CD4-positive, CD25-positive, alpha-beta regulatory T cell (primary cell): ENCODE data around the gene C1QL1. TPM values are rescaled to one million over a fixed set of nuclear protein-coding genes. Genes with fewer than 3 reads are reported as not detected.

Experiments used
- ATAC-seq, 2 donors: fragments of 150-1000 bp; cut with Tn5 transposase; one replicate each; pipeline ENCODE4 v1.10.0; 2021; ENCODE audit warnings: low read depth in 2 of 2, moderate number of reproducible peaks in 2 of 2, moderate library complexity in 1 of 2
- DNase-seq, 3 donors: peaks; one replicate each; pipeline versions ENCODE4 v3.0.0 to v3.0.0-alpha.2; 2012 to 2022; ENCODE audit warnings: mixed read lengths in 1 of 3
- H3K27ac ChIP-seq: one replicate; pipeline ENCODE4 v1.7.0; 2013; ENCODE audit warnings: mild to moderate bottlenecking, low read length; ENCODE audit not compliant: insufficient read depth, poor library complexity, severe bottlenecking
- H3K27me3 ChIP-seq: one replicate; pipeline ENCODE4 v1.7.0; 2013; ENCODE audit warnings: low read length; ENCODE audit not compliant: control insufficient read depth, insufficient read depth
- H3K36me3 ChIP-seq: one replicate; pipeline ENCODE4 v1.7.0; 2013; ENCODE audit warnings: mild to moderate bottlenecking, low read length, moderate library complexity; ENCODE audit not compliant: control insufficient read depth, insufficient read depth
- H3K4me1 ChIP-seq: 2 replicates; pipeline ENCODE4 v1.7.0; 2013; ENCODE audit warnings: mild to moderate bottlenecking, low read length; ENCODE audit not compliant: insufficient read depth, control insufficient read depth, poor library complexity, severe bottlenecking
- H3K4me3 ChIP-seq: one replicate; pipeline ENCODE4 v1.7.0; 2013; ENCODE audit warnings: low read depth, mild to moderate bottlenecking, low read length, moderate library complexity
- H3K9me3 ChIP-seq, 2 experiments: 1 replicate in 1 of 2; 2 replicates in 1 of 2; pipeline ENCODE4 v1.7.0; 2013; ENCODE audit warnings: low read length in 2 of 2, mild to moderate bottlenecking in 1 of 2, moderate library complexity in 1 of 2; ENCODE audit not compliant: control insufficient read depth in 2 of 2
- H3K27ac Mint-ChIP-seq, 3 donors: one replicate each; pipeline ENCODE4 v1.8.0; 2020 to 2022; ENCODE audit warnings: mild to moderate bottlenecking in 3 of 3, mixed read lengths in 3 of 3, moderate library complexity in 2 of 3
- H3K27me3 Mint-ChIP-seq: one replicate; pipeline ENCODE4 v1.8.0; 2022; ENCODE audit warnings: mild to moderate bottlenecking, mixed read lengths
- H3K36me3 Mint-ChIP-seq: one replicate; pipeline ENCODE4 v1.8.0; 2020; ENCODE audit warnings: mixed read lengths
- H3K4me1 Mint-ChIP-seq, 4 donors: one replicate each; pipeline ENCODE4 v1.8.0; 2020 to 2022; ENCODE audit warnings: mixed read lengths in 4 of 4, mild to moderate bottlenecking in 1 of 4
- H3K4me3 Mint-ChIP-seq, 4 donors: one replicate each; pipeline ENCODE4 v1.8.0; 2020 to 2022; ENCODE audit warnings: mild to moderate bottlenecking in 4 of 4, mixed read lengths in 4 of 4, moderate library complexity in 3 of 4
- H3K9me3 Mint-ChIP-seq, 7 donors: one replicate each; pipeline ENCODE4 v1.8.0; 2020 to 2022; ENCODE audit warnings: mixed read lengths in 7 of 7, mild to moderate bottlenecking in 3 of 7, moderate library complexity in 2 of 7
- polyA plus RNA-seq, 4 donors: library from polyadenylated mRNA; unstranded; fragments of 300-500 nt; fragmentation: Illumina TruSeq; gene quantifications; one replicate each; pipeline ENCODE4 v1.2.3, GENCODE V29; 2021
- total RNA-seq: library from RNA; stranded (reverse); gene quantifications from one replicate; pipeline ENCODE4 v1.2.3, GENCODE V29; 2022

Gene C1QL1
- total and polyA plus RNA-seq, 5 donors from 2014 or later = not detected

GRCh38 chr17:45006927-45007461, 38.9 kb upstream of the C1QL1 start:
- Histone ChIP-seq H3K4me3 (no peak overlapping the region), H3K27ac (no peak overlapping the region), H3K27me3 (no peaks in the 10 kb centered on the region), H3K36me3 (no peaks in the 10 kb centered on the region), H3K4me1 (no peaks in the 10 kb centered on the region), H3K9me3 (no peaks in the 10 kb centered on the region)
- ATAC-seq (no peak), DNase-seq (no peak)
- Mint-ChIP-seq H3K27ac (no peak overlapping the region), H3K36me3 (no peaks in the 10 kb centered on the region), H3K9me3 (peaks cover 0 to 2% (median 0%) of the 10 kb centered on the region in 7 donors), H3K27me3 (peaks cover 41% of the 10 kb centered on the region), H3K4me1 (no peaks in the 10 kb centered on the region), H3K4me3 (no peak overlapping the region)

GRCh38 chr17:45005700-45006099, 37.6 kb upstream of the C1QL1 start:
- no peaks in the 10 kb centered on the region for H3K4me1 Mint-ChIP-seq
- H3K36me3 Mint-ChIP-seq = no peaks in the 10 kb centered on the region
- Histone ChIP-seq H3K4me1 (no peaks in the 10 kb centered on the region), H3K4me3 (no peak overlapping the region), H3K36me3 (no peaks in the 10 kb centered on the region), H3K9me3 (no peaks in the 10 kb centered on the region), H3K27ac (no peak overlapping the region), H3K27me3 (no peaks in the 10 kb centered on the region)
- no peak overlapping the region for H3K27ac Mint-ChIP-seq
- DNase-seq (no peak), ATAC-seq (no peak)
- no peak overlapping the region for H3K4me3 Mint-ChIP-seq
- H3K27me3 Mint-ChIP-seq = peaks cover 35% of the 10 kb centered on the region
- peaks cover 0 to 3% (median 0%) of the 10 kb centered on the region in 7 donors for H3K9me3 Mint-ChIP-seq

GRCh38 chr17:45004388-45004787, 36.3 kb upstream of the C1QL1 start:
- no peak for DNase-seq
- Mint-ChIP-seq H3K27ac (no peak overlapping the region), H3K4me3 (no peak overlapping the region), H3K36me3 (no peaks in the 10 kb centered on the region), H3K9me3 (peaks cover 0 to 9% (median 2%) of the 10 kb centered on the region in 7 donors), H3K4me1 (no peaks in the 10 kb centered on the region), H3K27me3 (peaks cover 32% of the 10 kb centered on the region)
- no peak overlapping the region for H3K27ac ChIP-seq
- H3K4me3 ChIP-seq = no peak overlapping the region
- no peaks in the 10 kb centered on the region for H3K36me3 ChIP-seq
- no peak for ATAC-seq
- no peaks in the 10 kb centered on the region for H3K27me3 ChIP-seq
- no peaks in the 10 kb centered on the region for H3K4me1 ChIP-seq
- H3K9me3 ChIP-seq = no peaks in the 10 kb centered on the region

DNA sequence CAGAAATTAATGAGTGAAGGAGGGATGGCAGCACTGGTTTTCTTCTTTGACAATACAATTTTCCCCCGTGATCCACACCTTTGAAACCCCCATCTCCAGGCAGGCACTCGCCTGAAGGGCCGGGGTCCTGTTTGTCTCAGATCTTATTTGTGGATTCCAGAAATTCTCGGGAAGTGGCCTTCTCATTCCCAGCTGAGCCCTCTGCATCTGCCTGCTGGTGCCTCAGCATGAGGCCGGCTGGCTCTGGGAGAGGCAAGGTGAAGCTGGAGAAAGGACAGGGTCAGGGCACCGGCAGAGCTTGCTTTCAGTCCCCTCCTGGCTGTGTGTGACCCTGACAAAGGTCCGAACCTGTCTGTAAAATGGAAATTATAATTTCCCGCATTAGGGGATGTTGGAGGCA, 35.8 kb upstream of the C1QL1 start:
- no peaks in the 10 kb centered on the region for H3K27me3 ChIP-seq
- H3K4me3 ChIP-seq = no peak overlapping the region
- H3K27ac ChIP-seq = no peak overlapping the region
- no peaks in the 10 kb centered on the region for H3K36me3 ChIP-seq
- H3K4me1 Mint-ChIP-seq = no peaks in the 10 kb centered on the region
- DNase-seq (no peak), ATAC-seq (no peak)
- peaks cover 37% of the 10 kb centered on the region for H3K27me3 Mint-ChIP-seq
- no peaks in the 10 kb centered on the region for H3K36me3 Mint-ChIP-seq
- H3K9me3 ChIP-seq = no peaks in the 10 kb centered on the region
- H3K9me3 Mint-ChIP-seq = peaks cover 0 to 10% (median 2%) of the 10 kb centered on the region in 7 donors
- no peak overlapping the region for H3K27ac Mint-ChIP-seq
- H3K4me1 ChIP-seq = no peaks in the 10 kb centered on the region
- no peak overlapping the region for H3K4me3 Mint-ChIP-seq

- peaks cover 46% of the 10 kb centered on the region for H3K27me3 Mint-ChIP-seq
- H3K4me1 Mint-ChIP-seq = no peaks in the 10 kb centered on the region
- H3K4me1 ChIP-seq = no peaks in the 10 kb centered on the region
- no peak overlapping the region for H3K4me3 ChIP-seq
- no peaks in the 10 kb centered on the region for H3K27me3 ChIP-seq
- H3K27ac Mint-ChIP-seq = peak overlapping the region in 1 of 3 donors; percentile 40
- H3K9me3 Mint-ChIP-seq = peaks cover 0 to 12% (median 3%) of the 10 kb centered on the region in 7 donors
- no peaks in the 10 kb centered on the region for H3K9me3 ChIP-seq
- DNase-seq (no peak), ATAC-seq (no peak)
- H3K27ac ChIP-seq = no peak overlapping the region
- no peak overlapping the region for H3K4me3 Mint-ChIP-seq
- no peaks in the 10 kb centered on the region for H3K36me3 ChIP-seq
- H3K36me3 Mint-ChIP-seq = no peaks in the 10 kb centered on the region
These were observed 33.2 kb upstream of the C1QL1 start for GRCh38 chr17:45001310-45001709.

- Mint-ChIP-seq H3K27me3 (peaks cover 38% of the 10 kb centered on the region), H3K9me3 (peaks cover 0 to 12% (median 3%) of the 10 kb centered on the region in 7 donors), H3K4me3 (no peak overlapping the region), H3K4me1 (no peaks in the 10 kb centered on the region), H3K36me3 (no peaks in the 10 kb centered on the region), H3K27ac (no peak overlapping the region)
- Histone ChIP-seq H3K36me3 (no peaks in the 10 kb centered on the region), H3K27ac (no peak overlapping the region), H3K9me3 (no peaks in the 10 kb centered on the region), H3K4me3 (no peak overlapping the region), H3K4me1 (no peaks in the 10 kb centered on the region), H3K27me3 (no peaks in the 10 kb centered on the region)
- no peak for DNase-seq
- no peak for ATAC-seq
These were observed 31.3 kb upstream of the C1QL1 start for GRCh38 chr17:44999433-44999832.

DNA sequence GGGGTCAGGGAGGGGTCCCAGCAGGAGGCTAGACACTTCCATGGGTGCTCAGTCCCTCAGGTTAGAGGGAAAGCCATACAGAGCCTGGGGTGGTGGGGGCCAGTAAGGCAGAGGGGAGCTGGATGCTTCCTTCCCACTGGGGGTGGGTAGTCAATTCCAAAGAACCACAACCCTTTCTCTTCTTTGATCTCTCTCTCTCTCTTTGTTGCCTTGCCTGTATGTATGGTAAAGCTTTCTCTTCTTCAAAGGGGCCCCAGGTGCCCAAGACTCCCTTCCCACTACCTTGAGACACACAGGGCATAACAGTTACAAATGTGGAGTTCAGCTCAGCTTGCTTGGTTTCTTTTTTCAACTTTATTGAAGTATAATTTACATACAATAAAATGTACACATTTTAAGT, 30.5 kb upstream of the C1QL1 start:
- Histone ChIP-seq H3K4me3 (no peak overlapping the region), H3K36me3 (no peaks in the 10 kb centered on the region), H3K4me1 (no peaks in the 10 kb centered on the region), H3K27me3 (no peaks in the 10 kb centered on the region), H3K9me3 (no peaks in the 10 kb centered on the region), H3K27ac (no peak overlapping the region)
- no peaks in the 10 kb centered on the region for H3K36me3 Mint-ChIP-seq
- H3K4me3 Mint-ChIP-seq = no peak overlapping the region
- peaks cover 39% of the 10 kb centered on the region for H3K27me3 Mint-ChIP-seq
- peaks cover 0 to 12% (median 3%) of the 10 kb centered on the region in 7 donors for H3K9me3 Mint-ChIP-seq
- ATAC-seq = no peak
- DNase-seq = no peak
- H3K27ac Mint-ChIP-seq = no peak overlapping the region
- no peaks in the 10 kb centered on the region for H3K4me1 Mint-ChIP-seq

GRCh38 chr17:44997733-44998520, 29.8 kb upstream of the C1QL1 start:
- Histone ChIP-seq H3K36me3 (no peaks in the 10 kb centered on the region), H3K27me3 (no peaks in the 10 kb centered on the region), H3K4me3 (no peak overlapping the region), H3K4me1 (no peaks in the 10 kb centered on the region), H3K27ac (no peak overlapping the region), H3K9me3 (no peaks in the 10 kb centered on the region)
- no peak overlapping the region for H3K4me3 Mint-ChIP-seq
- H3K9me3 Mint-ChIP-seq = peaks cover 0 to 12% (median 3%) of the 10 kb centered on the region in 7 donors
- no peak overlapping the region for H3K27ac Mint-ChIP-seq
- H3K36me3 Mint-ChIP-seq = no peaks in the 10 kb centered on the region
- peaks cover 43% of the 10 kb centered on the region for H3K27me3 Mint-ChIP-seq
- DNase-seq (no peak), ATAC-seq (no peak)
- H3K4me1 Mint-ChIP-seq = no peaks in the 10 kb centered on the region
